ENCODE results near the gene HOXA2.

HOXA2 gene

GRCh38 chr7:27111751-27112277 lies 9.3 kb upstream of the HOXA2 start:
- DNase-seq (ENCODE audit: low spot score), result no peak

- DNase-seq (ENCODE audit: low spot score), result no peak
Observed at GRCh38 chr7:27111042-27111750, 8.7 kb upstream of the HOXA2 start.

GRCh38 chr7:27110186-27111031 lies 7.9 kb upstream of the HOXA2 start:
- DNase-seq (ENCODE audit: low spot score), result peak; percentile 79

- DNase-seq (ENCODE audit: low spot score), result no peak
Observed at GRCh38 chr7:27109466-27110185, 7.1 kb upstream of the HOXA2 start.

GRCh38 chr7:27108390-27109127 lies 6.1 kb upstream of the HOXA2 start:
- DNase-seq (ENCODE audit: low spot score), result peak; percentile 69

- no peak for DNase-seq (ENCODE audit: low spot score)
Observed at GRCh38 chr7:27107391-27108381, 5.2 kb upstream of the HOXA2 start.

- no peak for DNase-seq (ENCODE audit: low spot score)
Observed at GRCh38 chr7:27106901-27107240, 4.4 kb upstream of the HOXA2 start.

- no peak for DNase-seq (ENCODE audit: low spot score)
Observed at GRCh38 chr7:27106181-27106900, 3.9 kb upstream of the HOXA2 start.

- DNase-seq (ENCODE audit: low spot score), result no peak
Observed at GRCh38 chr7:27105301-27106031, 3.0 kb upstream of the HOXA2 start.

- no peak for DNase-seq (ENCODE audit: low spot score)
Observed at GRCh38 chr7:27104341-27105058, 2.0 kb upstream of the HOXA2 start.

GRCh38 chr7:27103489-27104226 lies 1.2 kb upstream of the HOXA2 start:
- DNase-seq (ENCODE audit: low spot score), result no peak

GRCh38 chr7:27101957-27102580 lies 414 bp downstream of the HOXA2 start:
- no peak for DNase-seq (ENCODE audit: low spot score)

GRCh38 chr7:27101171-27101956 lies 1.1 kb downstream of the HOXA2 start:
- DNase-seq (ENCODE audit: low spot score), result no peak

- no peak for DNase-seq (ENCODE audit: low spot score)
Observed at GRCh38 chr7:27100694-27101170, 1.8 kb downstream of the HOXA2 start.

GRCh38 chr7:27099453-27100370 lies 2.8 kb downstream of the HOXA2 start:
- no peak for DNase-seq (ENCODE audit: low spot score)
